Kidney tubule cell (primary cell): ENCODE results near the gene BID.
"Not testable (repeated sequence)": the region's sequence is repeated elsewhere in the genome, so short reads cannot be mapped to it uniquely, and the experiment has no call there.

Experiments
- DNase-seq: peaks from one replicate; pipeline ENCODE4 v3.0.0-alpha.2; 2018; ENCODE audit warnings: low spot score

The BID gene

DNA sequence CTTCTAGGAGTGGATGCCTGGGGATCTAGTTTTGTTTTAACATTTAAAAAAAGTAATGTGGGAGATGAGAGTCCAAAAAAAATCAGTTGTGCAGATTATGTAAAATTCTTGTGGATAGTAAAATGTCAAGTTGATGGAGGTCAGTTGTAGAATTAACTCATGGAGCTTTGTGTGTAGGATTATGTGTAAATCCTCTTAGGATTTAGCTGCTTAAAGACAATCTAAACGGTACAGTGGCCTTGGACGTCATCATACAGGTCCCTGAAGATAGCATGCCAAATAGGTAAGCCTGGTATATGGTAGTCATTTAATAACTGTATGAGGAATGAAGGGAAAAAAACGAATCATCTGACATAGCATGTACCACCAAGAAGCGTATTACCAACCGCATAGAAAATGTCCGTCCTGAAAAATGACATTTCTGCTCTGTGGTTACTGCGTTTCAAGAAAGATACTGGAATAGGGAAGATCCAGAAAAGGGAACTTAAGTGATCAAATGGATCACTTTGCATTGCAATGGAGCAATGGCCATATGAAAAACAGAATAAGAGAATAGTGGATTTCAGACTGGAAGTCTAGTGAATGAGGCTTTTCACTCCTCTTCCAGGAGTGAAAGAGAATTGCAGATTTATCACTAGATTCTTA lies 74.5 kb downstream of the BID start:
- DNase-seq, result no peak

DNA sequence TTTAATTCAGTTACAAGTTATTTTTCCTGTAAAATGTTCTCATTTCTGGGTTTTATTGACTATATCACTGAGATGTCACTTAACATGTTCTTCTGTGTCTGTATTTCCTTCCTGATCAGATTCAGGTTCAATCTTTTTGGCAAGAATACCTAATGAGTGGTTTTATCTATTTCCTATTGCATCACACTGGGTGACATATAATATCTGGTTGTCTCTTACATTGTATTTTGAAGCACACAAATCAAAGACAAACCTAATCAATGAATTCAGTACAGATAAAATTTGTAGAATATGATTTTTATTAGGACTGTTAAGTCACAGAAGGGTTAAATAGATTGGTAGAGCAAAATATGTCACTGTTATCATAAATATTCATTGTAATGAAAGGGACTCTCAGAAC lies 75.3 kb downstream of the BID start:
- DNase-seq, result no peak

DNA sequence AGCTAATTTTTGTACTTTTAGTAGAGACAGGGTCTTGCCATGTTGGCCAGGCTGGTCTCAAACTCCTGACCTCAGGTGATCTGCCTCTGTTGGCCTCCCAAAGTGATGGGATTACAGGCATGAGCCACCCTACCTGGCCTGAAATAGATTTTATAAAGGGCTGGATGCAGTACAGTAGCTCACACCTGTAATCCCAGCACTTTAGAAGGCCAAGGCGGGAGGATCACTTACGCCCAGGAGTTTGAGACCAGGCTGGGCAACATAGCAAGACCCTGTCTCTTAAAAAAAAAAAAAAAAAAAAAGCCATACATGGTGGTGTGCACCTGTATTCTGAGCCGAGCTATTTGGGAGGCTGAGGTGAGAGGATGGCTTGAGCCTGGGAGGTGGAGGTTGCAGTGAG lies 76.0 kb downstream of the BID start:
- not testable (repeated sequence) for DNase-seq

DNA sequence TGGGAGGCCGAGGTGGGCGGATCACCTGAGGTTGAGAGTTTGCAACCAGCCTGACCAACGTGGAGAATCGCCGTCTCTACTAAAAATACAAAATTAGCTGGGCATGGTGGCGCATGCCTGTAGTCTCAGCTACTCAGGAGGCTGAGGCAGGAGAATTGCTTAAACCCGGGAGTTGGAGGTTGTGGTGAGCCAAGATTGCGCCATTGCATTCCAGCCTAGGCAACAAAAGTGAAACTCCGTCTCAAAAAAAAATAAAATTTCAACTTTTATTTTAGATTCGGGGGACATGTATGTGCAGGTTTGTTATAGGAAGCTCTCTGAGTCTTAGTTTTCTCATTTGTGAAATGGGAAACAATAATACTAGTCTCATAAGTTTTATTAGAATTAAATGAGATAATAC lies 77.1 kb downstream of the BID start:
- not testable (repeated sequence) for DNase-seq

DNA sequence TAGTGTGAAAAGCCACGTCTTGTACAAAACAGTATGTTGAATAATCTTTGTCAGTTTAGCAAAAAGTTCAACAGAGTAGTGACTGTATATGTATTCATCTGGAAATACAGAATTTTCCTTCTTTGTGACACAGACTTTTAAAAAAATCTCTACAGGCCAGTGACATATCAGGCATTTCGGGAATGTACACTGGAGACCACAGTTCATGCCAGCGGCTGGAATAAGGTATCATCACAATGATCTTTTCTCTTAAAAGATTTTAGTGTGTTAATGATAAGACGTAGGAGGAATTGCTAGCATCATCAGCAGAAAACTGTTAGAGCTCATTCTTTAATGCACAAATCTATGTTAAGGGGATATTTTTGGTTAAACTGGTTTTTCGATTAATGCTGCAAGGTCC lies 78.3 kb downstream of the BID start:
- no peak for DNase-seq

DNA sequence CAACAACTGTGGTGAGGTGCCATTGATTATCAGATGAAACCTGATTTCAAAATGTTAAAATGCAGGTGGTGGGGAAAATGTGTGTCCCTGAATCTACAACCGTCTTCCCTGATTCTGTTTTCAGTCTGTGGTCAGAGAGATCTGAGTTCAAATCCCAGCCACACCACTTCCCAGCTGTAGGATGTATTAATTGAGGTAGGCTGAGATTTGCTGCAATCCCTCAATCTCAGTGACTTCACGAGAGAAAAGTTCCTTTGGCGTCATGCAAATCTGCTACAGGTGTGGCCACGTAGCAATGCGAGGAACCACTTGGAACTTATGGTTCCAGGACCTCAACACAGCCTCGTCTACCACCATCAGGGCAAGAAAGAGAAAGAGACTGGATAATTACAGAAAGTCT lies 79.5 kb downstream of the BID start:
- no peak for DNase-seq

DNA sequence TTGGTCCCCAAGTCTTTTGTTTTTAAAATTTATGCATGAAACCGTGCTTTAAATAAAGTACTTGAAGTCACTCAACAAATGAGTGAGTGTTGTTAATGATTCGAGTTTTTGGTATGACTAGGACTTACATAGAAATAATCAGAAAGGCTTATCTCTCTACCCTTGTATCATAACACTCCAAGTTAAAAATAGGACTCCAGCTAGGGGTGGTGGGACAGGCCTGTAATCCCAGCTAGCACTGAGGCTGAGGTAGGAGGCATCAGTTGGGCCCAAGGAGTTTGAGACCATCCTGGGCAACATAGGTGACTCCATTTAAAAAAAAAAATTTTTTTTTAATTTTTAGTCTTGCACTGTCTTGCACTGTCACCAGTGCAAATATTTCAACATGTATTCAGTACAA lies 80.1 kb downstream of the BID start:
- no peak for DNase-seq

DNA sequence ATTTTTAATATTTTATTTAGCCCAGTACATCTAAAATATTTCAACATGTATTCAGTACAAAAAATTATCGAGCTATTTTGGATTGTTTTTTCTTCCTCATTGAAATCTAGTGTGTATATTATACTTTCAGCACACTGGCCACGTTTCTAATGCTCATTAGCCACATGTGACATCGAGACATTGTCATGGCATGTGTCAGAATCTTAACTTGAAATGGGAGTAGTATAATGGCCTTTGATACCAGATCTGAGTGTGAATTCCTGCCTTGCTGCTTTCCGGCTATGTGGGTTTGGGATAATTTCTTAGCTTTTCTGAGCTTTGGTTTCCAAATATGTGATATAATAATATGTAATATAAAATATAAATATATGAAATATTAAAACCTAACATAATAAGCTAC lies 81.4 kb downstream of the BID start:
- DNase-seq, result no peak

DNA sequence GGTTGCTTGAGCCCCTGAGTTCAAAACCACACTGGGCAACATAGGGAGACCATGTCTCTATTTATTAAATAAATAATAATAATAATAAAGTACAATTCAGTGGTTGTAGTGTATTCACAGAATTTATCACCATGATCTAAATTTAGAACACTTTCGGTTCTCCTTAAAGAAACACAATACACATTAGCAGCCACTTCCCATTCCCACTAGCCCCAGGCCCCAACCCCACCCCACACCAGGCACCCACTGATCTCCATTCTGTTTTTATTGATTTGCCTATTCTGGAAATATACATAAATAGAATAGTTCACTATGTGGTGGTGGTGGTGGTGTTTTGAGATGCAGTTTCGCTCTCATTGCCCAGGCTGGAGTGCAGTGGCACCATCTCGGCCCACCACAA lies 90.0 kb downstream of the BID start:
- no peak for DNase-seq
